GM19240 (cell line): ENCODE data around the gene CCDC158.
"Not testable (repeated sequence)": the region's sequence is repeated elsewhere in the genome, so short reads cannot be mapped to it uniquely, and the experiment has no call there.

Source experiments
- DNase-seq: peaks from one replicate; pipeline ENCODE4 v3.0.0; 2011; ENCODE audit warnings: low spot score; ENCODE audit not compliant: insufficient read length

The CCDC158 gene

GRCh38 chr4:76373919-76374552 is 46.9 kb downstream of the CCDC158 start:
- DNase-seq = no peak

DNA sequence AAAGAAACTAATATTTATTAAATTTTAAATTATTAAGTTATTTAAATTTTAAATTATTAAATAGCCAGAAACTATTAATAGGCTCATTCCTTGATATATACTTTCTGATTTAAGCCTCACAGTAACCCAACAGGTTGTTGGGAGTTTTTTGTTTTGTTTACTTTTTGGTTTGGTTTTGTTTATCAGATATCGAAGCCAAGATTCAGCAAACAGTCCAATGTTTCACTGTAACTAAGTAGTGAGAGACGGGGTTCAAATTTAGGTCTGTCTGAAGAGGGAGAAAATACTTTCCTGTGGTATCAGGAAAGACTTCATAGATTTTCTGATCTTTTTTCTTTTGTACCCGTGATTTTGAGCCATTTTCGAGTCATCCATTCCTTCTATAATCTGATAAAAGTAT is 54.2 kb downstream of the CCDC158 start:
- DNase-seq = no peak

DNA sequence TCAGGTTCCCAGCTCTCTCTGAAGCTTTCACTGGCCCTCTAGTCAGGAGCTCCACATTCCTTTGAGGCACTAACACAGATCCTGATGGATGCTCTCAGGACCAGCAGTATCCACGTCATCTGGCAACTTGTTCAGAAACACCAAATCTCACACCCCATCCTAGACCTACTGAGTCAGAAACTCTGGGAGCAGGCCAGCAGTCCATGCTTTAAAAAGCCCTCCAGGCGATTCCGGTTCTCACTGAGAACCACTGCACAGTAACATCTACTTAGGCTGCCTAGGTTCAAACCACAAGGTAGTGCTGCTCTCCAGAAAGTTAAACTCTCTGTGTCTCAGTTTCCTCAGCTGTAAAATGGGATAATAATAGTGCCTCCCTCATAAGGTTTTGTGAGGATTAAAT is 55.3 kb downstream of the CCDC158 start:
- DNase-seq = no peak

- DNase-seq = no peak
Measured at GRCh38 chr4:76364763-76365162, 56.2 kb downstream of the CCDC158 start.

DNA sequence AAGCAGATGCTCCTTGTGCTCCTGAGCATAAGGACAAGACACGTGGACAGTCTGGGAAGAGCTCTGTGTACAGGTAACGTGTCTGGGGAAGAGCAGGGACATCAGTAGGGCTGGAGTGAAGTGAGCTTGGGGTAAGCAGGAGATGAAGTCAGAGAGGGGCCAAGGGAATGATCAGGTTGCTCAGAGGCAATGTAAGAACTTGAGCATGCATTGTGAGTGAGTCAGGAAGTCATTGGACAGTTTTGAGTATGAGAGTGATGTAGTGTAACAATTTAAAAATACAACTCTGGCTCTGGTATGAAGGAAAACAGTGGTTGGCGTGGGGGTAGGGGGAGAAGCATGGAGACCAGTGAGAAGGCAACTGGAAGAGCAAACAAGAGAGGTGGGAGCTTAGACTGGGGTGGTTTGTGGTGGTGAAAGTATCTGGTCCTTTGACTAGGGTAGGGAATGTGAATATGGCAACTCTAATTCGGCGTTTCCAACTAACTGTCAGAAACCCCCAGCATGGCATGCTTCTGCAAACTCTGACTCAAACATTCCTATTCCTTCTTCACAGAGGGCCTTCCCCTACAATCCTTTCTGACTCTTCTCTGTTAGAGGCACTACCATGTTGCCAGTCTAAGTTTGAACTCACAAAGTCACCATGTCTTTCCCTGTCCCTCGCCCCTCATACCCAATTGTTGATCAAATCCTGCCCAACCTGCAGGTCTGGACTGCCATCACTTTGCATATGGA is 57.2 kb downstream of the CCDC158 start:
- DNase-seq = no peak

DNA sequence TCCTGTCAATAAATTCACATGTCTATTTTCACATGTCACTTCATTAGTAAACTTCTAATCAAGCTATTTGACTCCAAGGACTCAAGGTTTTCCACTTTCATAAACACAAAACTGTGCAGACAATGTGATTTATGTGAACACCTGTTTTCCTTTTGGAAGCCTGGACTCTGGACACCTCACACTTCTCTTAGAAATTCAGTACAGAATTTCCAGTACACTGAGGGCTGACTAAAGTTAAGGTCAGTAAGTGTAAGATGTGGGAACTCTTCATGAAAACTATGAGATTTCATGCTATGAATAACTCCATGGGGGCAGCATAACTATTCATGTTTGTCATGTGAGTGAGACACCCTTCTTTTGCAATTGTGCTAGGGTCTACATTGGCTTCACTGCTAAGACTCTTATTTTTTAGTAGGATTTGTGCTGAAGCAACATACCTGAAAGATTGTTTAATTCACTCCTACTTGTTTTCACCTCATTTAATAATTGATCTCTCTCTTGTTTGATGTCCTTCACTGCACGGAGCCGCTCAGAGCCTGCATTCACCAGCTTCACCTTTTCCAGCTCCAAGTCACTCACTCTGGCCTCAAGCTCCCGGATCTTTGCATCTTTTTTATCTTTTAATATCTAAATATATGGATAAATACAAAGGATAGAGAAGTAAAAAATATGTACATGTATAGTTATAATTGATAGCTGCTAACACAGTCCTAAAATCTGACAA is 59.1 kb downstream of the CCDC158 start:
- DNase-seq = no peak

- DNase-seq = not testable (repeated sequence)
Measured at GRCh38 chr4:76359881-76360466, 61.0 kb downstream of the CCDC158 start.

GRCh38 chr4:76357981-76358380 is 63.0 kb downstream of the CCDC158 start:
- DNase-seq = no peak

- no peak for DNase-seq
Measured at GRCh38 chr4:76354517-76355473, 66.1 kb downstream of the CCDC158 start.

- DNase-seq = no peak
Measured at GRCh38 chr4:76342803-76343202, 78.1 kb downstream of the CCDC158 start.

DNA sequence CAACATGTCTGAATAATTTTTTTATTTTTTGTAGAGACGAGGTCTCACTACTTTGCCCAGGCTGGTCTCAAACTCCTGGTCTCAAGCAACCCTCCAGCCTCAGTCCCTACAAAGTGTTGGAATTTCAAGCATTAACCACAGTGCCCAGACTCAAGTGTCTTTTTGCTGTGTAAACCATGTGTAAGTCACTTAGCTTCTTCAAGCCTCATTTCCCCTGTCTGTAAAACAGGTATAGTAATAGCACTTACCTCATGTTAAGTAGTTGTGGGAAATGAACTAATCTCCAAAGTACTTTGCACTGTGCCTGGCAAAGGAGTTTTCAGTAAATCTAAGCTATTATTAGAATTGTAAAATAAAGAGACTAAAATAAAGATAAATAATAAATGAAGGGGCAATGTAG is 78.8 kb downstream of the CCDC158 start:
- no peak for DNase-seq

DNA sequence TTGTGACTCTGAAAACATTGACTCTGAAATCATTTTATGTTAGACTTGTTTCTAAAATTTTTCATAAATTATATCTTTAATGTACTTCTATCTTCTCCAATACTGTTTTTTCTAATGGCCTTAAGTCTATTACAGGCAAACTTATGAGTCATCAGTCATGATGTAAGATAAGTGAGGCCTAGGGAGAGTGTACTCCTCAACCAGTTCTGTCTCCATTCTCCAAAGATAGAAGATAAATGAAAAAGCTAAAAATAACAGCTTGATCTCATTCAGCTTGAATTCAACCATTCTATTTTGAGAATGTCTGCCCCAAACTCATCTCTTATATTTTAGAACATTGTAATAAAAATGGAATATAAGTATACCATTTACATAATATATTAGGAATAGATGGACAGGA is 79.9 kb downstream of the CCDC158 start:
- no peak for DNase-seq

DNA sequence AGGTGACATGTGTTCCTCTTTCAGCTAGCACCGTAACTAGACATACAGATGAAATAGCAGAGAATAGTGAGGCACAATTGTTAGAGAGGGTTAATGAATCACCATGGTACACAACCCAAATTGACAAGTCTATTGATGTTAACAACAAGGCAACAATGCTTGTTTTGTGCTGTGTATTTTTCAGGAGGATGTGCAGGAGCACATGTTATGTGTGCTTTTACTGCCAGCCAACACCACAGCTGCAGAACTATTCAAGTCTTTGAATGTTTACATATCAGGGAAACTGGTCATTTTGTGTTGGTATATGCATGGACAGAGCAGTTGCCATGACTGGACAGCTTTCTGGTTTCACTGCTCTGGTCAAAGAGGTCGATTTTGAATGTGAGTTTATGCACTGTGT is 81.6 kb downstream of the CCDC158 start:
- DNase-seq = no peak

GRCh38 chr4:76334885-76335284 is 86.1 kb downstream of the CCDC158 start:
- DNase-seq = no peak

- DNase-seq = no peak
Measured at GRCh38 chr4:76326515-76326914, 94.4 kb downstream of the CCDC158 start.

DNA sequence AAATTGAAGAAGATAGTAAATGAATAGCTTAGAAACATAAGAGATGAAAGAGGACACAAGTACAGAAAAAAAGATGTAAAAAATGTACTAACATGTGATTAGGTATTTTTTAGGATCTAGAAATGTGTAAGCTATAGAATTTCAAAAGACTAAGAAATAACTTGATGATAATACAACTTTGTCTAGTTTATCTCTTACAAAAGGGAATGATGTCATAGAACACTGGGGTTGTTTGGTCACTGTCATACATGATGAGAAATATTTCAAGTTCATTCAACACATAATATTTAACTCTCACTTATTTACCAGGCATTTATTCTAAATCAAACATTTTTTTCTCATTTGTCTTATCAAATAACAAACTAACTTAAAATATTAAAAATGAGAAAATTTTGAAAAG is 95.9 kb downstream of the CCDC158 start:
- DNase-seq = no peak

GRCh38 chr4:76322236-76322635 is 98.7 kb downstream of the CCDC158 start:
- no peak for DNase-seq

DNA sequence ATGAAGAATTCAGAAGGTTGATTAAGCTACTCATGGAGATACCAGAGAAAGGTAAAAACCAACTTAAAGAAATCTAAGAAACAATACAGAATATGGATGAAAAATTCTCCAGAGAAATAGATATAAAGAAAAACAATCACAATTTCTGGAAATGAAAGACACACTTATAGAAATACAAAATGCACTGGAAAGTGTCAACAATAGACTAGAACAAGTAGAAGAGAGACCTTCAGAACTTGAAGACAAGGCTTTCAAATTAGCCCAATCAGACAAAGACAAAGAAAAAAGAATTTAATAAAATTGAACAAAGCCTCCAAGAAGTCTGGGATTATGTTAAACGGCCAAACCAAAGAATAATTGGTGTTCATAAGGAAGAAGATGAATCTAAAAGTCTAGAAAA is 104.8 kb downstream of the CCDC158 start:
- no peak for DNase-seq

GRCh38 chr4:76315267-76315918 is 105.5 kb downstream of the CCDC158 start:
- DNase-seq = no peak

- no peak for DNase-seq
Measured at GRCh38 chr4:76313547-76313946, 107.4 kb downstream of the CCDC158 start.

GRCh38 chr4:76312457-76312856 is 108.5 kb downstream of the CCDC158 start:
- no peak for DNase-seq
